SJCRH30 (cell line): Measurements from ENCODE around the gene SLC1A5. TPM values are rescaled to one million over a fixed set of nuclear protein-coding genes. Genes with fewer than 3 reads are reported as not detected.
A peak's percentile ranks its signal among the peaks of the same experiment; 100 is the strongest.

ENCODE experiments used
- DNase-seq, 2 experiments: peaks; one replicate each; pipeline ENCODE4 v3.0.0-alpha.2; 2015 to 2020
- H3K27ac ChIP-seq: fragments of 250-450 bp; sonication (Bioruptor Pico); 2 replicates; pipeline ENCODE4 v1.5.1; 2020; ENCODE audit warnings: mild to moderate bottlenecking, moderate library complexity
- H3K27me3 ChIP-seq: fragments of 250-450 bp; sonication (Bioruptor Pico); 2 replicates; pipeline ENCODE4 v1.5.1; 2020; ENCODE audit warnings: mild to moderate bottlenecking, moderate library complexity
- H3K36me3 ChIP-seq: fragments of 250-450 bp; sonication (Bioruptor Pico); 2 replicates; pipeline ENCODE4 v1.5.1; 2020; ENCODE audit warnings: mild to moderate bottlenecking, moderate library complexity
- H3K4me1 ChIP-seq: fragments of 250-450 bp; sonication (Bioruptor Pico); 2 replicates; pipeline ENCODE4 v1.5.1; 2020; ENCODE audit warnings: mild to moderate bottlenecking, moderate library complexity
- H3K4me3 ChIP-seq: fragments of 250-450 bp; sonication (Bioruptor Pico); 2 replicates; pipeline ENCODE4 v1.5.1; 2020; ENCODE audit warnings: mild to moderate bottlenecking, moderate library complexity
- H3K9me3 ChIP-seq: fragments of 250-450 bp; sonication (Bioruptor Pico); replicated peaks from 2 replicates; pipeline ENCODE4 v1.5.1; 2020; ENCODE audit warnings: mild to moderate bottlenecking, moderate library complexity
- total RNA-seq: library from RNA; depleted of rRNA; stranded (reverse); fragments of >200 nt; shearing (Covaris generic); gene quantifications from 2 replicates; pipeline ENCODE4 v1.2.3, GENCODE V29; 2014

The SLC1A5 gene
- total RNA-seq, 1 experiment from 2014 or later, result 71.6 TPM

DNA sequence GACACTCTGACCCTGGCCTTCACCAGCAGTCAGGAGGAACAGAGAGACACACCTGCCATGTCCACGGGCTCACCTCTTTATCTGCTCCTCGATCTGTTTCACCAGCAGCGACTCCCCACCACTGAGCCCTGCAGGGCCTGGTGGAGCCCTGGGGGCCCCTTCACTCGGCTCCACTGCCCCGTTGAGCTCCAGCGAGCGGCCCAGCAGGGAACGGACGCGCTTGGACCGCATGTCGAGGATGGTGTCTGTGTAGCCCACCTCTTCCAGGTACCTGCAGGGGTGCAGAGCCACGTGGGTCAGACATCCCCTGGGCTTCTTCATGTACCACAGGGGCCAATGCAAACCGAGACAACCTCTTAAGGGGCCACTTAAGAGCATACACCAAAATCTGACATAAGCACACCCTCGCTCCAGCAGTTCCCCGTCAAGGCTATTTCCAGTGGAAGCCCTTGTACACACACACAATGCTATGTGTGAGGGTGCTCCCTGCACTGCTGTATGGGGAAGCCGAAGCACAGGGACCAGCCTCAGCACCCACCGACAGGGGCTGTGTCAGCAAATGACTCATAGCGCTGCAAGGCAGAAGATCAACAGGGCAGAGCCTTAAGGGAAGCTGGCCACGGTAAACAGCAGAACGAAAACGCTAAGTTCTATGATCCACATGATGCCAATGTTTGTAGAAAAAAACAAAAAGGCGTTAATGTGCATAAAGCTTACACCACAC is 55.3 kb downstream of the SLC1A5 start:
- H3K9me3 ChIP-seq, result no peaks in the 10 kb centered on the region
- no peak for DNase-seq
- H3K27ac ChIP-seq, result no peak overlapping the region
- no peaks in the 10 kb centered on the region for H3K27me3 ChIP-seq
- H3K4me1 ChIP-seq, result no peaks in the 10 kb centered on the region
- H3K36me3 ChIP-seq, result peaks cover 65% of the 10 kb centered on the region
- no peak overlapping the region for H3K4me3 ChIP-seq

DNA sequence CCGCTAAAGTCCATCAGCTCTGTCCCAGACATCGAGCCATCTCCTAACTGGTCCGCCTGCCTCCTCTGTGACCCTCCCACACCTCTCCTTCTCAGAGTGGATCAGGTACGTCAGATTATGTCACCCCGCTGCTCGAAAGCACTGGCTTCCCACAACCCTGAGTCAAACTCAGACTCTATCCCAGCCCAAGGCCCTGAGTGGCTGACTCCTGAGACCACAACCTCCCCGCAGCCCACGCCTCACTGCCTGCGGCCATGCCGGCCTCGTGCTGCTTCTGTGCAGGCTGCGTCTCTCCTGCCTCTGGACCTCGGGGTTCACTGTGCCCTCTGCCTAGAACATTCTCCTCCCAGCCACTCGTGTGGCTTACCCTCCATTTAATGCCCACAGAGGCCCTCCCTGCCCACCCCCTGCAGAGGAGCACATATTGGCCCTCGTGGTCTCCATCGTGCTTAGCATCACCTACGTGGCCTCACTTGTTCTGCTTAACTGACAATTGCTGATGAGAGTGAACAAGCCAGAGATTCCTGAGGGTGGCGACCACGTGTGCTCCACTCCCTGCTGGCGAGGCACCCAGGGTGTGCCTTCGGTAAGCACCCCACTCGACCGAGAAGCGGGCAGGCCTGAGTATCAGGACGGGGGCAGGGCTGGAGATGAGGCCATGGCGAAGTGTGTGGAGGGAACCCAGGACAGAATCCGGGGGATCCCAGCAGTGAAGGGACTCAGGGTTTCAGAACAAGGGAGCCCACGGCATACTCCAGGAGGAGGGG is 56.0 kb downstream of the SLC1A5 start:
- Histone ChIP-seq H3K9me3 (no peaks in the 10 kb centered on the region), H3K4me1 (no peaks in the 10 kb centered on the region), H3K27ac (no peak overlapping the region), H3K4me3 (no peak overlapping the region), H3K27me3 (no peaks in the 10 kb centered on the region), H3K36me3 (peaks cover 68% of the 10 kb centered on the region)
- DNase-seq, result no peak

DNA sequence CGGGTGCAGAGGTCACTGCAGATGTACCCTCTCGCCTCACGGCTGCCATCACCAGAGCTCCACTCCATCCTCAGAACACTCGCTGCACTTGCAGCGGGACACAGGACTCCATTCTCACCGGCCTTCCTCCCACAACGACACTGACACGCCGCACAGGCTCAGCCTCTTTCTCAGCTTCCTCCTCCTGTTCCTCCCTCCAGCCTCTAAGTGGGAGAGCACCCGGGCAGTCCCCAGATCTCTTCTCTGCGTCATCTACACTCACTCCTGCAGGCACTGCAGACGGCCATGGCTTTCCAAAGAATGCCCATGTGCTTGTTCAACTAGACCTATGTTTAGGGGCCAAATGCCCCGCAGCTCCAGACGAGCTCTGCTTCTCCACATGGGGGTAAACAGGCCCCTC is 56.8 kb downstream of the SLC1A5 start:
- Histone ChIP-seq H3K27me3 (no peaks in the 10 kb centered on the region), H3K9me3 (no peaks in the 10 kb centered on the region), H3K4me3 (no peak overlapping the region), H3K4me1 (no peaks in the 10 kb centered on the region), H3K27ac (no peak overlapping the region), H3K36me3 (peaks cover 69% of the 10 kb centered on the region)
- no peak for DNase-seq

DNA sequence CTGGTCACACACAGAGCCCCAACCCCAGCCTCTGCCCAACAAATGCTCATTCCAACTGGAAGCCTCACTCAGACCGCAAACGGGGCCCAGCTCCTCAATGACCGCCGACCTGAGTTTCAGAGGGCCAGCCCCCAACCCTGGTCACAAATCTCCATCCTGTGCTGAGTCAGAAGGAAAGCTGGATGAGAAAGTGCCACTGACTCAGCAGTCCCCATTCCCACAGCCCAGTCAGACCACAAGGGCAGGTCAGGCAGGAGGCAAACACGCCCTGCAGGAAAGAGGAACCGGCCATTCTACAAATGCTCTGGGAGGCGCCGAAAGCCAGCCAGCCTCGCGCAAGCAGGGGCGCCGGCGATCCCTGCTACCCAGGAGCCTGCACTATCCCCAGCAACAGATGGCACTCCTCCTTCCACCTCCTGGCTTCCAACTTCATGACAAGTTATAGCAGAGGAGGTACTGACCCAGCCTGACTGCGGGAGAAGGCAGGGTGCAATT is 57.3 kb downstream of the SLC1A5 start:
- no peak for DNase-seq
- no peaks in the 10 kb centered on the region for H3K4me1 ChIP-seq
- no peak overlapping the region for H3K27ac ChIP-seq
- no peak overlapping the region for H3K4me3 ChIP-seq
- H3K9me3 ChIP-seq, result no peaks in the 10 kb centered on the region
- H3K36me3 ChIP-seq, result peaks cover 68% of the 10 kb centered on the region
- H3K27me3 ChIP-seq, result no peaks in the 10 kb centered on the region

DNA sequence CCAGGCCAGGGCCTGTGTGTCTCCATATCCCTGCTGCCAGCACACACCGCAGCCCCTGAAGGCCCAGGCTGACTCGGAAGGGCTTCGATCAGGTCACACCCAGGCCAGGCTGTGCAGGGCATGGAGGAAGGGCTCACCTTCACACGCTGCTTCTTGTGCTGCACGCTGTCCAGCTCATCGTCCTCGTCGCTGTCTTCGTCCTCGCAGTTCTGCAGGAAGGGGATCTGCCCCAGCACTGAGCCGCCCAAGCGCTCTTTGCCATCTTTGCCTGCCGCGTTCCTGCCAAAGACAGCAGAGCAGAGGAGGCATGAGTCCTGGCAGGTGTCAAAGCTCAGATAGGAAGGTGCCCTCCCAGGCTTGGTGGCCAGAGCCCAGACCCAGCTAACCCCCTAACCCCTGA is 57.8 kb downstream of the SLC1A5 start:
- Histone ChIP-seq H3K27me3 (no peaks in the 10 kb centered on the region), H3K27ac (no peak overlapping the region), H3K36me3 (peaks cover 68% of the 10 kb centered on the region), H3K4me1 (no peaks in the 10 kb centered on the region), H3K9me3 (no peaks in the 10 kb centered on the region), H3K4me3 (no peak overlapping the region)
- no peak for DNase-seq

DNA sequence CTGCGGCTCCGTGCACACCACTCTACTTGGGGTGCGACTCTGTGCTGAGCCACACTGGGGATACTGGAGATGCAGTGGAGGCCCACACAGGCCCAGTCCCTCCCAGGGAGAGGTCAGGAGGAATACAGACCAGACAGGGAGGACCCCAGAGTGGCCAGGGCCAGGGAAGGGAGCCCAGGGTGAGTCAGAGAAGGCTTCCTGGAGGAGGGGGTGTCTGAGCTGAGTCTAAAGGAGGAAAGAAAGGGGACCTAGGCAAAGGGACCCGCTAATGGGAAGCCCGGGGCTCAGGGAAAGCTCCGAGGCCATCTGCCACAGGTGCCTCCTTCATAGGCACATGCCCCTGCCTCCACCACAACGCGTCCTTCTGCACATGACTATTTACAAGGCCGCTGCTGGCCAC is 58.2 kb downstream of the SLC1A5 start:
- Histone ChIP-seq H3K36me3 (peaks cover 64% of the 10 kb centered on the region), H3K4me1 (no peaks in the 10 kb centered on the region), H3K27me3 (no peaks in the 10 kb centered on the region), H3K9me3 (no peaks in the 10 kb centered on the region), H3K27ac (no peak overlapping the region), H3K4me3 (no peak overlapping the region)
- DNase-seq, result no peak

DNA sequence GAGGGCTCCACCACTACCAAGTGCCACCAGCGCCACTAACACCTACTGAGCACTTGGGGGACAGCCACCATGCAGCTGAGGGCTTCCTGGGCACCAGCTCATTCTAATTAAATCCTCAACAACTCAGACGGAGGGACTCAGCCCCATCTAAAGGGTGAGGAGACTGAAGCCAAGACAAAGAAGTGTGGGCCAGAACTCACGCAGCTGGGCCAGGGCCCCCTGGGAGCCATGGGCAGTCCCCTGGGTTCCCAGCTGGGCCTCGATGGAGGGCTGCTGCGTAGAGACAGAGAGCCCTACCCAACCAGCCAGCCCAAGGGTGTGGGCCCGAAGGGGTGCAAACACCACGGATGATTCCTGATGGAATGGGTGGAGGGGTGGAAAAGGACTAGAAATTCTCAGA is 58.7 kb downstream of the SLC1A5 start:
- no peak overlapping the region for H3K4me3 ChIP-seq
- H3K9me3 ChIP-seq, result no peaks in the 10 kb centered on the region
- DNase-seq, result no peak
- H3K36me3 ChIP-seq, result peaks cover 62% of the 10 kb centered on the region
- H3K4me1 ChIP-seq, result no peaks in the 10 kb centered on the region
- H3K27me3 ChIP-seq, result no peaks in the 10 kb centered on the region
- H3K27ac ChIP-seq, result no peak overlapping the region

DNA sequence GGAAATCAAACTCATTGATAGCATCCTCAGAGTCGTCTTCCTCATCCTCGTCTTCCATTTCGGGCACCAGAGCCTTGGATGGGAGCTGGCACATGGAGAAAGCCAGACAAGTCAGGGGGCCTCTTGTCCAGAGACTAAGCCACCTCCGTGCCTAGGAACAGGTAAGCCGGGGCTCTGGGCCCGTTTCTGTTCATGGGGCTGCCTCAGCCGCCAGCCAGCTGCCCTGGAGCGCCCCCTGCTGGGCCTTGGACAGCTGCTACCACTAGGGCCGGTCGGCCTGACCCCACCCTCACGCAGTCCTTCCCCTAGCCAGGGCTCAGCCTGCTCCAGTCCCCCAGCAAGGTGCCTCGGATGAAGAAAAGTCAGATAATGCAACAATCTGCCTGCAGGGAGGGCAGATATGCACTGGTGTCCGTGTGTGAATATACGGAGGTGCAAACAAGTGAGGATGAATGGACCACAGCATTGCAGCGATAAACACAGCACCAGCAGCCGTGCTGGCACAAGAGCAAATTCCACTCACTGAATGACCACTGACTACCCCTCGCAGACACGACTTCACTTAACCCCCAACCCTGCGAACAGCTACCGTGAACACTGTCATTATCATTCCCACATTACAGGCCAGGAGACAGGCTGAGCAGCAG is 59.6 kb downstream of the SLC1A5 start:
- Histone ChIP-seq H3K4me1 (no peaks in the 10 kb centered on the region), H3K36me3 (peaks cover 62% of the 10 kb centered on the region), H3K27ac (no peak overlapping the region), H3K9me3 (no peaks in the 10 kb centered on the region), H3K4me3 (no peak overlapping the region), H3K27me3 (no peaks in the 10 kb centered on the region)
- peak; percentile 38 to 56 for DNase-seq

DNA sequence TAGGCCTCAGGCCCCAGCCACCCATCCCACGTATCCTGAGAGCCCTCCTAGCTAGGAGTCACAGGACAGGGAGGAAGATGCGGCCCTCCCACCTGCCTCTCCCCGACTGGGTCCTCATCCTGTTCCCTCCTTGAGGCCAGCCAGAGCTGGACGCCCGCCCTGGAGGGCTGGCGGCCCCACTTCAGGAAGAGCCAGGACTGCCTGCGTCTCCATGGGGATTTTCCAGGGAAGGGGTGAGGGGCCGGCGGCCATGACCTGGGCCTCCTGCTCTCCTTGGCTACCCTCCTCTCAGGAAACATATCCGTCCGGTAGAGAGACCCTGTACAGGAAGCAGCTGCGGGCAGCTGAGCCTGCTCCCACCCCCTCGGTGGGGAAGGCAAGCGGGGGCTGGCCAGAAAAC is 60.2 kb downstream of the SLC1A5 start:
- DNase-seq, result no peak

DNA sequence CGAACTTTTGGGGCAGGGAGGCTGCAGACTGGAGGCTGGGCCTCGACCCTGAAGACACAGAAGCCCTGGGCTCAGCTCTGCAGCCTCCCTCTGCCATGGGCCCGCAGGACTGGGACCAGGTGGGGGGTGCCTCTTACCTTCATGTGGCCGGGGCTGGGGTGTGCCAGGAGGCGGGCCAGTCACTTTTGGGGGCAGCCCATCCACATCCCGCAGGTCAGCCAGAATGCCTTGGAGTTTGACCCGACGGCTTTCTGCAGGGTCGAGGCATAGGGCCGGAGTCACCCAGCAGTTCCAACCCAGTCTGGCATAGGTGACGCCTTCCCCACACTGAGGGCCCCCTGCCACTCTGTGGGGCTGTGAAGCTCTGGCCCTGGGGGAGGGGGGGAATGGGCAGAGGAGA is 60.6 kb downstream of the SLC1A5 start:
- Histone ChIP-seq H3K9me3 (no peaks in the 10 kb centered on the region), H3K27me3 (no peaks in the 10 kb centered on the region), H3K4me1 (no peaks in the 10 kb centered on the region), H3K4me3 (no peak overlapping the region), H3K36me3 (peaks cover 54% of the 10 kb centered on the region), H3K27ac (no peak overlapping the region)
- DNase-seq, result no peak

More for the DNA sequence above, 60.2 kb downstream of the SLC1A5 start:
- no peaks in the 10 kb centered on the region for H3K4me1 ChIP-seq
- peaks cover 57% of the 10 kb centered on the region for H3K36me3 ChIP-seq
- H3K4me3 ChIP-seq, result no peak overlapping the region
- no peaks in the 10 kb centered on the region for H3K27me3 ChIP-seq
- H3K27ac ChIP-seq, result no peak overlapping the region
- H3K9me3 ChIP-seq, result no peaks in the 10 kb centered on the region

DNA sequence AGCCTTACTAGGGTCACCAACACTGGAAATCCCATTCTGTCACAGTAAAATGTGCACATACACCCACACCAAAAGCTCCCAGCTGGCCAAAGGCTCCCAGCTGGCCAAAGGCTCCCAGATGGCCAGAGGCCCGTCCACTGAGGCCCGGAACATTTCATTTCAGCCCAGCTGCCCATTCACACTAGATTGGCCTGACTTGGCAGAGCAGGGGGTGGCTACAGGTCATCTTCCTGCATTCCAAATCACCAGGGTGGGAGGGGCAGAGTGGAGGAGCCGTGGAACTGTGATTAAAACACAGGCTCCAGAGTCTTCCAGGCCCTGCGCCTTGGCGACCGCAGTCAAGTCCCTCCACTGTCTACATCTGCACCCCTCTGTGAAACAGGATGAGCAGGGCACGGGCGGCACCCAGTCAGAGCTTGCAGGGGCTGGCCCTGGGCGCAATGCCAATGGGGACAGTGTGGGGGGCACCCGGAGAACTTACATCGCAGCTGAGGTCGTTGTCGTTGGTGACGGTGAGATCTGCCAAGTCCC is 61.4 kb downstream of the SLC1A5 start:
- H3K4me3 ChIP-seq, result no peak overlapping the region
- no peak overlapping the region for H3K27ac ChIP-seq
- no peaks in the 10 kb centered on the region for H3K9me3 ChIP-seq
- peaks cover 52% of the 10 kb centered on the region for H3K36me3 ChIP-seq
- no peaks in the 10 kb centered on the region for H3K27me3 ChIP-seq
- H3K4me1 ChIP-seq, result no peaks in the 10 kb centered on the region
- DNase-seq, result no peak

DNA sequence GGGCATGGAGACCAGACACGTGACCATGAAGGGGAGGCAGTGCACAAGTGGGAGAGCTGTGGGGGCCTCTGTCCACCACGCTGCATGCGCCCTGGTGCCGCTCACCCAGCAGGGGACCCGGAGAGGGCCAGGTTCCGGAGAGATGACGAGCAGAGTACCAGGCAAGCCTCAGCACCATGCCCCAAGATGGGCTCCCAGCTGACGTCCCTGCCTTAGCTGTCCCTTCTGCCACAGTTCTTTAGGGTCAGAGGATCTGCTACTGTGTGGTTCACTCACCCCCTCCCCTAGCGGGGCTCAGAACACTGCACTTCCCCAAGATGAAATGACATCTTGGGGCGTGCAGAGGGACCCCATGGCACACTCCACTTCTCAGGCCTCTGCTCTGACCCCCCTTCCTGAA is 61.8 kb downstream of the SLC1A5 start:
- Histone ChIP-seq H3K4me1 (no peaks in the 10 kb centered on the region), H3K4me3 (no peak overlapping the region), H3K36me3 (peaks cover 57% of the 10 kb centered on the region), H3K9me3 (no peaks in the 10 kb centered on the region), H3K27me3 (no peaks in the 10 kb centered on the region), H3K27ac (no peak overlapping the region)
- no peak for DNase-seq

DNA sequence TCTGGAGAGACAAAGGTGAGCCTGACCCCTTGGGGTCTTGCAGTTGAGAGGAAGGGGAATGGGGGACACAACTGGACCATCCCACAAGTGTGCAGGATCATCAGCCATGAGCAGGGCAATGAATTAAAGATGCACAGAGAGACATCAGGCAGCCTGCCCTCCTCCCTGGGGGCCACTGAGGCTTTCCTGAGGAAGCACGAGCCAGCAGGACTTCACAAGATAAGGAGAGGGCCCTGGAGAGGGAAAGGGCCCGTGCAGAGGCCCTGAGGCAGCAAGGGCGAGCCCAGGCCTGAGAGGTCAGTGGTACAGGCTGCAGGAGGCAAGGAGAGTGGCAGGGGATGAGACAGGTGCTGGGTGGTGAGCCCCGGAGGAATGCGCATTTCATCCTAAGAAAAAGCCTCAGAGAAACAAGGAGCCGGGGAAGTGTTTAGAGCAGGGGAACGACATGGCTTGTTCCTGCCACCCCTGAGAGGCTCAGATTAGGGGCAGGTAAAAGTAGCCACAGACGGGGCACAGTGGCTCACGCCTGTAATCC is 62.5 kb downstream of the SLC1A5 start:
- Histone ChIP-seq H3K27ac (no peak overlapping the region), H3K4me1 (no peaks in the 10 kb centered on the region), H3K27me3 (no peaks in the 10 kb centered on the region), H3K36me3 (peaks cover 62% of the 10 kb centered on the region), H3K4me3 (no peak overlapping the region), H3K9me3 (no peaks in the 10 kb centered on the region)
- DNase-seq, result no peak

DNA sequence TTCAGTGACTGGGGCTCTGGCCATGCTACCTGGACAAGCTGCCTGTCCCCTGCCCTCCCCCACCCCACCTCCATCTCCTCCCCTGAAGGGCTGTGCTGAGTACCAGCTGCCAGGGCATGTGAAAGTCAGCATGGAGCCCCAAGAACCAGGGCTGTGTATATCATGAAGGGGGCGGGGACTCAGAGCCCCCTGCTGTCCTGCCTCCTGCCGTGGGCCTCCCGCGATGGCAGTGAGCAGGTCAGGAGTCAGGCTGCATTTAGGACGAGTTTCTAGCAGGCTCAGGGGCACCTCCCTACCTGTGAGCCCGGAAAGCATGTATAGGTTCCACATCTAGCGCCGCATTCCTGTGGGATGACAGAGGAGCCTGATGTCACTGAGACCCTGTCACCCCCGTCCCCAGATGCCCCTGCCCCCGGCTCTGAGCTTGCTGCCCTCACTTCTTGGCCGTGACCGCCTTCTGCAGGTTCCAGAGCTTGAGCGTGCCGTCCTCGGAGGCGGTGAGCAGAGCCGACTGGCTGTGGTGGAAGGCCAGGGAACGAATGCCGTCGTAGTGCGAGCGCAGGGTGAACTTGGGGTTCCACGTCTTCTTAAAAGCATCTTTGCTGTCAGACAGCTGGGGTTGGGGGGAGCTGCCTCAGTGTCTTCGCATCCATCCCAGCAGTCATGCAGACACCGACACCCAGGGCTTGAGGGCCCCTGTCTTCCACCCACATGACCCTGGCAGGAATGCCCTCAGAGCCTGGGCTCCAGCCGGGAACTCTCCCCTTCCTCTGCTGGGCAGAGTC is 63.2 kb downstream of the SLC1A5 start:
- no peaks in the 10 kb centered on the region for H3K4me1 ChIP-seq
- no peak overlapping the region for H3K4me3 ChIP-seq
- DNase-seq, result no peak
- H3K36me3 ChIP-seq, result peaks cover 64% of the 10 kb centered on the region
- no peaks in the 10 kb centered on the region for H3K9me3 ChIP-seq
- no peaks in the 10 kb centered on the region for H3K27me3 ChIP-seq
- no peak overlapping the region for H3K27ac ChIP-seq
